ENCODE measurements around the gene KCNMA1.

GRCh38 chr10:77501152-77501845 is 136.3 kb downstream of the KCNMA1 start:
- TF ChIP-seq CEBPB (IDR thresholded peaks at IDR 0.05; ENCODE audit: borderline replicate concordance in 1 of 2, low read depth in 2 of 2, low read length in 2 of 2), result no peak
- TF ChIP-seq ZZZ3 (IDR thresholded peaks at IDR 0.05; ENCODE audit: control insufficient read depth, insufficient read length, low read depth), result no peak
- TF ChIP-seq NFYB (IDR thresholded peaks at IDR 0.05; ENCODE audit: insufficient read depth, low read depth, low read length), result no peak
- TF ChIP-seq, protein P1, sequence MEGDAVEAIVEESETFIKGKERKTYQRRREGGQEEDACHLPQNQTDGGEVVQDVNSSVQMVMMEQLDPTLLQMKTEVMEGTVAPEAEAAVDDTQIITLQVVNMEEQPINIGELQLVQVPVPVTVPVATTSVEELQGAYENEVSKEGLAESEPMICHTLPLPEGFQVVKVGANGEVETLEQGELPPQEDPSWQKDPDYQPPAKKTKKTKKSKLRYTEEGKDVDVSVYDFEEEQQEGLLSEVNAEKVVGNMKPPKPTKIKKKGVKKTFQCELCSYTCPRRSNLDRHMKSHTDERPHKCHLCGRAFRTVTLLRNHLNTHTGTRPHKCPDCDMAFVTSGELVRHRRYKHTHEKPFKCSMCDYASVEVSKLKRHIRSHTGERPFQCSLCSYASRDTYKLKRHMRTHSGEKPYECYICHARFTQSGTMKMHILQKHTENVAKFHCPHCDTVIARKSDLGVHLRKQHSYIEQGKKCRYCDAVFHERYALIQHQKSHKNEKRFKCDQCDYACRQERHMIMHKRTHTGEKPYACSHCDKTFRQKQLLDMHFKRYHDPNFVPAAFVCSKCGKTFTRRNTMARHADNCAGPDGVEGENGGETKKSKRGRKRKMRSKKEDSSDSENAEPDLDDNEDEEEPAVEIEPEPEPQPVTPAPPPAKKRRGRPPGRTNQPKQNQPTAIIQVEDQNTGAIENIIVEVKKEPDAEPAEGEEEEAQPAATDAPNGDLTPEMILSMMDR (IDR thresholded peaks at IDR 0.05 in 2 of 3, conservative IDR thresholded peaks at IDR 0.05 in 1 of 3; ENCODE audit: control insufficient read depth in 2 of 3, extremely low read depth in 1 of 3, insufficient read depth in 1 of 3, low read depth in 3 of 3, low read length in 3 of 3), result no peak
